T1000 (cell line): ENCODE measurements around the gene TMEM116.
"Not testable (repeated sequence)": the region's sequence is repeated elsewhere in the genome, so short reads cannot be mapped to it uniquely, and the experiment has no call there.

ENCODE experiments used
- DNase-seq: peaks from one replicate; lab custom pipeline; 2025; ENCODE audit warnings: mixed read lengths; lab: John Stamatoyannopoulos, UW

TMEM116 gene

DNA sequence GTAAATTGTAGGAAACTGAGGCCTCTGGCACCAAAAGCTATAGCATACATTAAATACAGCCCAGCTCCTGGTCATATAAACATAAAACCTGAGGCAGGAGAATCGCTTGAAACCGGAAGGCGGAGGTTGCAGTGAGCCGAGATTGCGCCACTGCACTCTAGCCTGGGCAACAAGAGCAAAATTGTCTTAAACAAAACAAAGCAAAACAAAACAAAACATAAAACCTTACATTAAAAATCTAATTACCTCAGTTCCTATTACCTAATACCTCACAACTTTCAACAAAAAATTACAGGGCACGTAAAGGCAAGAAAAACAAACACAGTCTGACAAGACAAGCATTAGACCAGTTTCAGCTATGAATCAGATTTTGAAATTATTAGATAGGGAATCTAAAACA is 36.7 kb downstream of the TMEM116 start:
- DNase-seq, result no peak

DNA sequence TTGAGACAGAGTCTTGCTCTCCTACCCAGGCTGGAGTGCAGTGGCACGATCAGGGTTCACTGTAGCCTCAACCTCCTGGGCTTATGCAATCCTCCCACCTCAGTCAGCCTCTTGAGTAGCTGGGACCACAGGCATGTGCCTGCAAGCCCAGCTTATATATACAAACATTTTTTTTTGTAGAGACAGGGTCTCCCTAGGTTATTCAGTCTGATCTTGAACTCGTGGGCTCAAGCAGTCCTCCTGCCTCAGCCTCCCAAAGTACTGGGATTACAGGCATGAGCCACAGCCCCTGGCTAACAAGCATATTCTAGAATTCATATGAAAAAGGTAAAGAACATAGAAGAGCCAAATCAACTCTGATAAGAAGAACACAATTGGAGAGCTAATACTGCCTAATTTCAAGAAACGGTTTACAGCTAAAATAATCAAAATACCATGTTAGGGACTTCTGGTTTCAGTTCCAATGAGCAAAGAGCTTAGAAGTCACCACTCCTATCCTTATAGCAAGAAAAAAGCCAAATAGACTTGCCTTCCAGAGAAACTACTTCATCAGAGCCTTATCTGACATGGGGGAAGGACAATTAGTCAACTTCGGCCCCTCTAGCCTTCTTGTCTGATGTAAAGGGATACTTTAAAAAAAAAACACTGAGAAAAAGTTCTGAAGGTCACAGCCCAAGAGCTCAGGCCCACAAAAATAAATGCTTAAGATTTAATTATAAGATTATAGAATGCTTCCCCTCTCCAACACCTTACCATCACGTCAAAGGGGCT is 37.6 kb downstream of the TMEM116 start:
- no peak for DNase-seq

DNA sequence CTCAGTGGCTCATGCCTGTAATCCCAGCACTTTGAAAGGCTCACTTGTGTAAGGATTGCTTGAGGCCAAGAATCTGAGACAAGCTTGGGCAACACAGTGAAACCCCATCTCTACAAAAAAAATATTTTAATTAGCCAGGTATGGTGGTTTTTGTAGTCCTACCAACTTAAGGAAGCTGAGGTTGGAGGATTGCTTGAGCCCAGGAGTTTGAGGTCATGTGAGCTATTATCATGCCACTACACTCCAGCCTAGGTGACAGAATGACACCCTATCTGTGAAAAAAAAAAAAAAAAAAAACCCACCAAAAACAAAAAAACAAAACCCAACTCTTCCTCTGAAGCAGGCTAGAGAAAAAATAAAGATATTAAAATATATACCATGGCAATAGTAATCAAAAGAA is 41.2 kb downstream of the TMEM116 start:
- no peak for DNase-seq

DNA sequence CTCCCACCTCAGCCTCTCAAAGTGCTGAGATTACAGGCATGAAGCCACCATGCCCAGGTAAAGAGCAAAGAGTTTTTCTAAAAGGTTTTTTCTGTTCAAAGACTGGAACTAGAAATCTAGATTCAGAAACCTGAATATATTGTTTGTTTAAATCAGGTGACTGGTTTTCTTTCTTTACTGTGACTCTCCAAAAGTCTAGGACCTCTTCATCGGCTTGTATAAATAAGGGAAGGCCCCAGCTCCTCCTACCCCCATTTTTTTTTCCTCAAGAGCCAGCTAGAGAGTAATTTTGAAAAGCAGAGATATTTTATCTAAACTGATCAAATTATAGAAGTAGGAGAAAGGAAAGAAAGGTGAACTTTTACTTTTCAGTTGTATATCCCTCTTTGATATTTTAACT is 48.0 kb downstream of the TMEM116 start:
- no peak for DNase-seq

DNA sequence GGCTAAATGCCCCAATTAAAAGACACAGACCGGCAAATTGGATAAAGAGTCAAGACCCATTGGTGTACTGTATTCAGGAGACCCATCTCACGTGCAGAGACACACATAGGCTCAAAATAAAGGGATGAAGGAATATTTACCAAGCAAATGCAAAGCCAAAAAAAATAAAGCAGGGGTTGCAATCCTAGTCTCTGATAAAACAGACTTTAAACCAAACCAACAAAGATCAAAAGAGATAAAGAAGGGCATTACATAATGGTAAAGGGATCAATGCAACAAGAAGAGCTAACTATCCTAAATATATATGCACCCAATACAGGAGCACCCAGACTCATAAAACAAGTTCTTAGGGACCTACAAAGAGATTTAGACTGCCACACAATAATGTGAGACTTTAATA is 53.4 kb downstream of the TMEM116 start:
- DNase-seq, result not testable (repeated sequence)

DNA sequence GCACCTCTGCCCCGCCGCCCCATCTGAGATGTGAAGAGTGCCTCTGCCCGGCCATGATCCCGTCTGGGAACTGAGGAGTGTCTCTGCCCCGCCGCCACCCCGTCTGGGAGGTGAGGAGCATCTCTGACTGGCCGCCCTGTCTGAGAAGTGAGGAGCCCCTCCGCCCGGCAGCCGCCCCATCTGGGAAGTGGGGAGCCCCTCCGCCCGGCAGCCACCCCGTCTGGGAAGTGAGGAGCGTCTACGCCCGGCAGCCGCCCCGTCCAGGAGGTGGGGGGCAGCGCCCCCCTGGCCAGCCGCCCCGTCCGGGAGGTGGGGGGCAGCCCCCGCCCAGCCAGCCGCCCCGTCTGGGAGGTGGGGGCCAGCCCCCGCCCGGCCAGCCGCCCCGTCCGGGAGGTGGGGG is 55.7 kb downstream of the TMEM116 start:
- not testable (repeated sequence) for DNase-seq

DNA sequence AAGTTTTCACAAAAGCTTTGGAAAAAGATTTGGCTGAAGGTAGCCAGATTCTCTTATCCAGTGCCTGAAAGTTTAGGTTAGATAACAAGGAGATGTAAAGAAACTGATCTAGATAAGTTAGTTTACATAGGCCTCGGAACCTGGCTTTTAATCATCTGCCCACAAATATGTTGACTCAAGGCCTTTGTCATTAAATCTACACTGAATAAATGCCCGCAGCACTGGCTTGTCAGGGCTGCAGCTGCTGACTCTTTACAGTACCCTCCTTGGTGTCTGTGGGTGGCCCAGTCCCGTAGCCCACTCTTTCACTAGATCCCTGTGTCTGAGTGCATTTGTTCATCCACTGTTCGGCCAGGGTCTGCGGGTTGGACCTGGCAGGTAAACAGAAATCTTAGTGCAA is 58.0 kb downstream of the TMEM116 start:
- DNase-seq, result no peak

DNA sequence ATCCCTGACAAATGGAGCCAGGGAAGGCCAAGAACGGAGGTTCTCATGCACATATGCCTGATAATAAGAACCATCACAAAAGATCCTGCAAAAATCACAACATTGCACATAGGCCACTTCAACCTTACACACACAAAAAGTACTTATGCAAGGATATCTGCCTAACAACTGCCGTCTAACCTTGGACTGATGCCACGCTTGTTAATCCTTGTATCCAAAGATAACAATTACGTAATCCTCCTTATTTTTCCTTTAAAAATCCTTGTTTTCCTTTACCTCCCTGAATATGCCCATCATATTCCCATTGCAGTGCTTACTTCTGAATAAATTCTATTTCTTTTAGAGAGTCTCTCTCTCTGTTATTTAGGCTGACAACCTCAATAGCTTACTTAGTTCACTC is 59.5 kb downstream of the TMEM116 start:
- DNase-seq, result no peak

DNA sequence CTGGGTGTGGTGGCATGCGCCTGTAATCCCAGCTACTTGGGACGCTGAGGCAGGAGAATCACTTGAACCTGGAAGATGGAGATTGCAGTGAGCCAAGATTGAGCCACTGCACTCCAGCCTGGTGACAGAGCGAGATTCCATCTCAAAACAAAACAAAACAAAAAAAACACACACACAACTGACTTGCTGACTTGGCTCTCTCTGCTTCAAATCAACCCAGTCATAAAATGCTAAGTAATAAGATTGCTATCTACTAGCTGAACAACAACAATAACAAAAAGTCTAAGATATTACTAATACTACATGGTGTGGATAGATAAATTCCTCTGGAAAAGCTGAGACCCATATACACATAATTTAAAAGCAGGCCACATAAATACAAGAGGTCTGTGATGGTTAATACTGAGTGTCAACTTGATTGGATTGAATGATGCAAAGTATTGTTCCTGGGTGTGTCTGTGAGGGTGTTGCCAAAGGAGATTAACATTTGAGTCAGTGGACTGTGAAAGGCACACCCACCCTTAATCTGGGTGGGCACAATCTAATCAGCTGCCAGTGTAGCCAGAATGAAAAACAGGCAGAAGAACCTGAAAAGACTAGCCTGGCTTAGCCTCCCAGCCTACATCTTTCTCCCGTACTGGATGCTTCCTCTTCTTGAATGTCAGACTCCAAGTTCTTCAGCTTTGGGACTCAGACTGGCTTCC is 60.7 kb downstream of the TMEM116 start:
- not testable (repeated sequence) for DNase-seq

DNA sequence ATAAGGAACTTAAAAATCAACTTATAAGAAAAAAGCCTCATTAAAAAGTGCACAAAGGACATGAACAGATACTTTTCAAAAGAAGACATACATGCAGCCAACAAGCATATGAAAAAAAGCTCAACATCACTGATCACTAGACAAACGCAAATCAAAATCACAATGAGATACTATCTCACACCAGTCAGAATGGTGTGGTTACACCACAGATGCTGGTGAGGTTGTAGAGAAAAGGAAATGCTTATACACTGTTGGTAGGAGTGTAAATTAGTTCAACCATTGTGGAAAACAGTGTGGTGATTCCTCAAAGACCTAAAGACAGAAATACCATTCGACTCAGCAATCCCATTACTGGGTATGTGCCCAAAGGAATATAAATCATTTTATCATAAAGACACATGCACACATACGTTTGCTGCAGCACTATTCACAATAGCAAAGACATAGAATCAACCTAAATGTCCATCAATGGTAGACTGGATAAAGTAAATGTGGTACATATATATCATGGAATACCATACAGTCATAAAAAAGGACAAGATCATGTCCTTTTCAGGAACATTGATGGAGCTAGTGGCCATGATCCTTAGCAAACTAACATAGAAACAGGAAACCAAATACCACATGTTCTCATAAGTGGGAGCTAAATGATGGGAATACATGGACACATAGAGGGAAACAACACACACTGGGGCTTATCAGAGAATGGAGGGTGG is 61.8 kb downstream of the TMEM116 start:
- not testable (repeated sequence) for DNase-seq

DNA sequence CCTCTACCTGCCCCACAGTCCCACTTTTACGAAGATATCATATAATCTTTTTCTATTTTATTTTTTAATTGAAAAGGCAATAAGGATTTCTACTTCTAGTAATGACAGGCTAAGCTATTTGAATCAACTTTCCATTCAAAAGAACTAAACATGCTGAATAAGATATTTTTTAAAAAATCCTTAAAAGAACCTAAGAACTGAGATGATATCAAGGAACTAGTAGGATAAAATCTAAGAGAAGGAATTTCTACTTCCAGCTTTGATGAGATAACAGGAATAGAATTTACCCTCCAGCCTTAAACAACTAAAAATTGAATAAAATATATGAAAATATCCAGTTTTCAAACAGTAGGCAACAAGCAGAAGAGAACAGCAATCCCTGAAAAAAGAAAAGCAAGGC is 69.0 kb downstream of the TMEM116 start:
- no peak for DNase-seq

DNA sequence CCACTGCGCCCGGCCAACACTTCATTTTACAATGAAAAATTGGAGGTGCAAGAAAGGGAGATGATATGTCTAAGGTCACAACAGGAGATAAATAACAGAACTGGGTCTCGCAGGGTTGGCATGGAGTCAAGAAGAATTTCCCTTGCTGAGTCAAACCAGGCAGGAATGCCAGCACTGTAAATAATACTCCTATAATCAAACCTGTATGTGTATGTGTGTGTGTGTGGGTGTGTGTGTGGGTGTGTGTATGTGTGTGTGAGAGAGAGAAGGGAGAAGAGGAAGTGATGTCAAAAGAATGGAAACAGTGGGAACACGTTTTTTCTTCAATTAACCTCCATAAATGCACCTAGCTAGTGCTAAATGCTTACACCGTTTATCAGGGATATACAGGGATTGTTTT is 70.4 kb downstream of the TMEM116 start:
- peak; percentile 8 for DNase-seq

DNA sequence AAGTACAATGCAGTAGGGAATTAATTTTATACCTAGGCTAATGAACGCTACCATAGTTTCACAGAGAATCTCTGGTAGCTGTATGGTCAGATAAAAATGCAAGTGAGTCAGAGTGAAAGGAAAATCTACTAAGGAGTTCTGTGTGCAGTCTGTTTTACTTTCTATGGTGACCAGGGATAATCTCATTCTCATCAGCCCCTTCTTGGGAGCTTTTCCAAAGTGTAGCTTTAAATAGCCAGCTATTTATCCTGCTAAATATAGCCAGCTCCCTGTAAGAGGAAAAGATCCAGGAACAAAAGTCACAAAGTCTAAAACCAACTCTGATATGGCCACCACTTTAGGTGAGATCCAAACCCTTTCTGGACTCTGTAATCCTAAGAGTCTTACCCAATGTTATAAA is 75.5 kb downstream of the TMEM116 start:
- DNase-seq, result no peak

DNA sequence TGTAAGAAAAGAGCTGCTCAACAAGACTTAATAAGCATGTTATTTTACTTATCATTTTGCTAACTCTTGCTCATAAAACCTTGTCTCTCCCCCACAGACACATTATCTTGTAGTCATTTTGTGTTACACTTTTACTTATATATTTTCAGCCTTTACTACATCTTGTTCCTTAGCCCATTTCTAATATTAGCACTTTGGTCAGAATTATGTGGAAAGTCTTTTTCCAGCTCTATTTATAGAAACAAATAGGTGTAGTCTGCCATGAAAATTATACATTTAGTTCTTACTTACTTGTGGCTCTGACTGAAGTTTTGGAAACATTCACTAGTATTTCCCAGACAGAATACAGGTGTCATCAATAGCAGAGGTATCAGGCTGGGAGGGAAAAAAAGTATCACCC is 76.1 kb downstream of the TMEM116 start:
- DNase-seq, result no peak

DNA sequence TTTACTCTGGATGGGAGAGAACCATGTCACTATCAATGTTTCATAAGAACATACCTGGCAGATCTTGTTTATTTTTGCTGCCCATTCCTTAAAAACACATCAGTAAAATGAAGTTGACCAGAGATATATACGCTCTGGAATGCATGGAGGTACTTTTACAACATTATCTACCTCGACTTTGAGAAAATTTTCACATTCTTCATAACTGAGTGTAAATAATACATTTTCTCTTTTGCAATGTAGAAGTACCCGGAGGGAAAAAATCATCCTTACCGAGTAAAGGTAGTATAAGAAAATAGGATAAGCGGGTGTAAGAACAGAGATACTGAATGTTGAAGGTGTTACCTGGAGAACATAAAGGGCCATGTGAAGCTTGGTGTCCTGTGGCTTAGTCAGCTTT is 80.7 kb downstream of the TMEM116 start:
- no peak for DNase-seq

DNA sequence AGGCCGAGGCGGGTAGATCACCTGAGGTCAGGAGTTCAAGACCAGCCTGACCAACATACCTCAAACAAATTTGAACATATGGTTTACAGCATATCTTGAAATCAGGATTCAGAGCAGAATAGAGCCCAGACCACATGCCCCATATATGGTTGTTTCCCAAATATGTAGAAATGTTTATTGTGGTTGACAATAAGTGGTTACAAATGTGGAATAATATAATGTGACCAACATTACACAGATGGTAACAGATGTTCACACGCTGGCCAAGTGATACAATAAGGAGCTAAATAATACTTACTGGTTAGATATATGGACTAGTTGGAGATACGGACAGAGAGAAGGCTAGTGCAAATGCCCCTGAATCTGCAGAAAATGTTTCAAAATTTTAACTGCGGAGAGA is 85.6 kb downstream of the TMEM116 start:
- no peak for DNase-seq

DNA sequence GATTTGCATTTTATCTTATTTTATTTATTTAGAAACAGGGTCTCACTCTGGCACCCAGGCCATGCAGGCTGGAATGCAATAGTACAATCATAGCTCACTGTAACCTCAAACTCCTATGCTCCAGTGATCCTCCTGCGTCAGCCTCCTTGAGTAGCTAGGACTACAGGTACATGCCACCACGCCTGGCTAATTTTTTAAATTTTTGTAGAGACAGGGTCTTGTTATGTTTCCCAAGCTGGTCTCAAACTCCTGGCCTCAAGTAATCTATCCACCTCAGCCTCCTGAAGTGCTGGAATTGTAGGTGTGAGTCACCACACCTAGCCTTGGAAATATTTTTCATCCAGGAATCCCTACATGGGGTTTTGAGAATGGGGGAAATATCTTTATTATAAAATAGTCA is 86.3 kb downstream of the TMEM116 start:
- DNase-seq, result no peak

DNA sequence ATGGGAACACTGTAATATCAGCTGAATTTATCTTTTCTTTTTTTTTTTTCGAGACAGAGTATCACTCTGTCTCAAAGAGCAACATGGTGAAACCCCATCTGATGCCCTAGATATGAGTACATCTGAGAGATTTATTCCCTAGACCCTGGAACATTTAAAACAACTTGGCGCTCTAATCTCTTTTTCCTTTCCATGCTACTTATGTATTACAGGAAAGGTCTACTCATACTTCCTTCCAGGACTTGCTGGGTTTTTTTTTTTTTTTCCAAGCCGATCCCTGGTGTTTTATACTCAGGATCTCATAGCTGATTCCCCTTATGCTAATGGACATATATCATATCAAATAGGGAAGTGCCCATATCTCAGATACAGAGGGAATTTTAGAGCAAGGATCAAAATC is 87.8 kb downstream of the TMEM116 start:
- no peak for DNase-seq

DNA sequence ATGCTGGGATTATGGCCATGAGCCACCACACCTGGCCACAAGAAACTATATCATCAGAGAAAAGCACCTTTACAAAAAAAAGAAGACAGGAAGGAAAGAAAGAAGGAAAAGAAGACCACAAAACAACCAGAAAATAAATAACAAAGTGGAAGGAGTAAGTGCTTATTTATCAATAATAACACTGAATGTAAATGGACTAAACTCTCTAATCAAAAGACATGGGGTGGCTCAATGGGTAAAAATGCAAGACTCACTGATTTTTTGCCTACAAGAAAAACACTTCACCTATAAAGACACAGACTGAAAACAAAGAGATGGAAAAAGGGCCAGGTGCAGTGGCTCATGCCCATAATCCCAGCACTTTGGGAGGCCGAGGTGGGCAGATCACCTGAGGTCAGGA is 105.2 kb downstream of the TMEM116 start:
- no peak for DNase-seq

DNA sequence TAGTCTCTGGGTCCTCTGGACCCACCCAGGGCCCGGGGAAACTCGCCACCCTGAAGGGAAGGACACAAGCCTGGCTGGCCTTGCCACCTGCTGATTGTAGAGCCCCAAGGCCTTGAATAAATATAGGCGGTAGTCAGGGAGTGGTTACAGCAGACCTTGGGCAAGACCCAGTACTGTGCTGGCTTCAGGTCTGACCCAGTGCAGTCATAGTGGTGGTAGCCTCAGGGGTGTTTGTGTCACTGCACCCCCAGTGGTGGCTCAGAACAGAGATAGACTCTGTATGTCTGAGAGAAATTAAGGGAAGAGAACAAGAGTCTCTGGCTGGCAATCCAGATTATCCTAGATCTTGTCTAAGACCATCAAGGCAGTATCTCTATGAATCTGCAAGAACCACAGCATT is 107.5 kb downstream of the TMEM116 start:
- no peak for DNase-seq

DNA sequence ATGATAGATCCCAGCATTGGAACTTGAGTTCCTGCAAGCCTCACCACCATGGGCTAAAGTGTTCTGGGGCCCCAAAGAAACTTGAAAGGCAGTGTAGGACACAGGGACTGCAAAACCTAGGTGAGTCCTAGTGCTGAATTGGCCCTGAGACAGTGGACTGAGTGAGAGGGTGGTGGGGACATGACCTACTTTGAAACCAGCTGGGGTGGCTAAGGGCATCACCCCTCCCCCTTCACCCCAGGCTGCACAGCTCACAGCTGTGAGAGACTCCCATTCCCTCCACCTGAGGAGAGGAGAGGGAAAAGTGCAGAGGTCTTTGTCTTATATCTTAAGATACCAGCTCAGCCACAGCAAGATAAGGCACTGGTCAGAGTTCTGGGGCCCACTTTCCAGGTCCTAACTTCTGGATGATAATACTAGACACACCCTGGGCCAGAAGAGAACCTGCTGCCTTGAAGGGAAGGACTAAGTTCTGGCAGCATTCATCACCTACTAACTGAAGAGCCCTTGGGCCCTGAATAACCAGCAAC is 108.5 kb downstream of the TMEM116 start:
- DNase-seq, result no peak

DNA sequence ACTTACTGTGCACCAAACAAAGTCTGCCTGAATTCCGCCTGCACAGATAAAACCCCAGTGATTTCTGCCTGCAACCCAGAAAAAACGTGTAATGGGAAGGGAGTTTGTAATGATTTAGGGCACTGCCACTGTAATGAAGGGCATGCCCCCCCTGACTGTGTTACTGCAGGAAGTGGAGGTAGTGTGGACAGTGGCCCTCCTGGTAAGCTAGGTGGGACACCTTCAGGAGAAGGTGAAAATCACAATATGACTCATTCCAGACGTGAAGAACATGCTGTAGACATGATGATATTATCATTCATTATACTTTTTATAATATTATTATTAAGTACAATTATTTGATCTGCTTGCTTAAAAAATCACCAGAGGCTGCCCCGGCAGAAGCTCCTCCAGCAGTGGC is 111.8 kb downstream of the TMEM116 start:
- no peak for DNase-seq

DNA sequence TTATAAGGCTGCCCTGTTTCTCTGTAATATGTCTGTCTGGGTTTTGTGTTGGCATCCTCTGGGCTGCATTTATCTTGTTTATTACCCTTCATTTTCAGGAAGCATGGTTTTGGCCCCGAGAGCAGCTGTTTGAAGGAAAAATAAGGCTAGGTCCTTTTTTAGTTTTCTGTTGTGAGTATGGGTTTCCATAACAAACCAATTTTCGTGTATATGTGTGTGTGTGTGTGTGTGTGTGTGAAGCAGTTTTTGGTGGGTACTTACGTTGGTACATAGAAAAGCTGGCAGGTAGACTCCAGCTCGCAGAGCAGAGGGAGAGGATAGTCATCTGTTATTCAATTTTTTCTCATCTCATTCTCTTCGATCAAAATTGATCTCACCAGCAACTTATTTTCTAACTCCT is 118.4 kb downstream of the TMEM116 start:
- DNase-seq, result no peak
